Fibroblast of gingiva (primary cell): ENCODE data around the gene GLRX3.
"Not testable (repeated sequence)": the region's sequence is repeated elsewhere in the genome, so short reads cannot be mapped to it uniquely, and the experiment has no call there.

Source experiments
- DNase-seq: peaks from one replicate; pipeline ENCODE4 v3.0.0-alpha.2; 2011; ENCODE audit warnings: low read depth

GLRX3 gene

GRCh38 chr10:130136226-130137089 is at the start of gene GLRX3:
TSS of gene GLRX3 (plus strand) at chr10:130136391. CDS start at chr10:130136421, 30 bp downstream.
- peak; percentile 79 for DNase-seq

DNA sequence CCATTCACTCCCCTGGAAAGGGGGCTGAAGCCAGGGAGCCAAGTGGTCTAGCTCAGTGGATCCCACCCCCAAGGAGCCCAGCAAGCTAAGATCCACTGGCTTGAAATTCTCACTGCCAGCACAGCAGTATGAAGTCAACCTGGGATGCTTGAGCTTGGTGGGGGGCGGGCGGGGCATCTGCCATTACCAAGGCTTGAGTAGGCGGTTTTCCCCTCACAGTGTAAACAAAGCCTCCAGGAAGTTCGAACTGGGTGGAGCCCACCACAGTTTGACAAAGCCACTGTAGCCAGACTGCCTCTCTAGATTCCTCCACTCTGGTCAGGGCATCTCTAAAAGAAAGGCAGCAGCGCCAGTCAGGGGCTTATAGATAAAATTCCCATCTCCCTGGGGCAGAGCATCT is 45.6 kb upstream of the GLRX3 start:
- DNase-seq = not testable (repeated sequence)

DNA sequence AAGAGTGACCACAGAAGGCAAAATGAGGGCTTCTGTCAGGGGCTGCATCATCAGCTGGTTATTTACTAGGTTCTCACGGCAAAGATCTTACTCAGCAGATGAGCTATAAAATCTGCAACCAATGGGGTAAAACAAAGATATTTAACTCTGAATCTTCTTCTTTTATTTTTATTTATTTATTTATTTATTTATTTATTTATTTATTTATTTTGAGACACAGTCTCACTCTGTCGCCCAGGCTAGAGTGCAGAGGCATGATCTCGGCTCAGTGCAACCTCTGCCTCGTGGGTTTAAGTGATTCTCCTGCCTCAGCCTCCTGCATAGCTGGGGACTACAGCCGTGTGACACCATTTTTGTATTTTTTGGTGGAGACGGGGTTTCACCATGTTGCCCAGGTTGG is 36.8 kb upstream of the GLRX3 start:
- no peak for DNase-seq

- no peak for DNase-seq
These were observed 30.5 kb upstream of the GLRX3 start for GRCh38 chr10:130105724-130106123.

GRCh38 chr10:130108146-130108545 is 28.0 kb upstream of the GLRX3 start:
- DNase-seq = not testable (repeated sequence)

- no peak for DNase-seq
These were observed 27.1 kb upstream of the GLRX3 start for GRCh38 chr10:130108934-130109604.

DNA sequence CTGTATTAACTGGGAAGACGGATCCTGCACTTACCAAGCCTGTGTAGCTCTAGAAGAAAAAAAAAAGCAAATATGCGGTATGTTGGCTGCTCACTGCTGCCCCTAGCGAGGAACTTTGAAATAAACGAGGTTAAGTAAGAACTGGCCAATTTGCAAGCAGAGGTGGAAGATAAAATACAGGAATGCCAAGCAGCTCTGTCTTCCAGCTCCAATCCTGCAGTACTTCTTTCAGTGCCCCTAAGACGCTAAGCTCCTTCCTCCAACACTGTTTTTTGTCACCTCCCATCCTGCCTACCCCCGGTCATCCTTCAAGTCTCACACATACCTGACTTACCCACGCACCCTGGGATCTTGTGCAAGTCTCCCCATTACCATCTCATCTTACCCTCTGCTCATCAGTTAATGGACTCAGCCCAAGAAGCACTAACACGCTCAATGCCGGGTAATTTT is 26.4 kb upstream of the GLRX3 start:
- DNase-seq = peak; percentile 77

DNA sequence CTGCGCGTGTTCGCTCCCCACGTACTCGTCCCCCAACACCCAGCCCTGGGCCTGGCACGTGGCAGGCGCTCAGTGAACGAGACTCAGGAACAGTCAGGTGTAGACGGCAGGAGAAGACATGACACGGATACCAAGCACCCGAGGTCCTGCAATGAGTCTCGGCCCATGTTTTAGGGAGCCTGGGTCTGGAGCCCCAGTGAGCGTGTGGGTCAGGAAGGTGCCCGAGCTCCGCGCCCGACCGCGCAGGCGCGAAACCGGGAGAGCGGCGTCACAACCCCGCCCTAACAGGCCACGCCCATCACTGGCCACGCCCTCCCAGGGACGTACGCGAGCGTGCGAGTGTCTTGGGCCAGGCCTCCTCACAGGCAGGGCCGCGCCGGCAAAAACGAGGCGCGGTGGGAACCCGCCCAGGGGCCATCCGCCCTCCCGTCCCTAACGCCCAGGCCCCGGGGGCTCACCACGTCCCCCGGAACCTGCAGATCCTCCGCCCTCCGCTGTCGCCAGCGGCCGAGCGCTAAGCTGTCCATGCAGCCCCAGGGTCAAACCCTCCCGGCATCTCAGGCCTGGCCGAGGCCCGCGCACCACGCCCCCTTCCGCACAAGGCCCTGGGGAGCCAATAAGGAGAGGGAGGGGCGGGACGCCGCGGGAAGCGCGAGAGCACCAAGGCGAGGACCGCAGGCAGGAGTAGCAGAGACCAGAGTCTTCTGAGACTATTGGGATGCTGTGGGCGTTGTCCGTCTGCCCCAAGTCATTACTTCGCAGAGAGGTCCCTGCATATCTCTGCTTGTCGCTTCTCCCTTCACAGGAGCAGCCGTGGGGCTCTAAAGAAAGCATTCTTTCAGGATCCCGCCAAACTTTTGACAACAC is 25.7 kb upstream of the GLRX3 start, which contains the start of gene C10orf143:
Gene C10orf143 (minus strand): TSS at position 585 of the 867 bp plus-strand sequence. CDS start 58 bp downstream, at position 527.
- peak; percentile 98 for DNase-seq

DNA sequence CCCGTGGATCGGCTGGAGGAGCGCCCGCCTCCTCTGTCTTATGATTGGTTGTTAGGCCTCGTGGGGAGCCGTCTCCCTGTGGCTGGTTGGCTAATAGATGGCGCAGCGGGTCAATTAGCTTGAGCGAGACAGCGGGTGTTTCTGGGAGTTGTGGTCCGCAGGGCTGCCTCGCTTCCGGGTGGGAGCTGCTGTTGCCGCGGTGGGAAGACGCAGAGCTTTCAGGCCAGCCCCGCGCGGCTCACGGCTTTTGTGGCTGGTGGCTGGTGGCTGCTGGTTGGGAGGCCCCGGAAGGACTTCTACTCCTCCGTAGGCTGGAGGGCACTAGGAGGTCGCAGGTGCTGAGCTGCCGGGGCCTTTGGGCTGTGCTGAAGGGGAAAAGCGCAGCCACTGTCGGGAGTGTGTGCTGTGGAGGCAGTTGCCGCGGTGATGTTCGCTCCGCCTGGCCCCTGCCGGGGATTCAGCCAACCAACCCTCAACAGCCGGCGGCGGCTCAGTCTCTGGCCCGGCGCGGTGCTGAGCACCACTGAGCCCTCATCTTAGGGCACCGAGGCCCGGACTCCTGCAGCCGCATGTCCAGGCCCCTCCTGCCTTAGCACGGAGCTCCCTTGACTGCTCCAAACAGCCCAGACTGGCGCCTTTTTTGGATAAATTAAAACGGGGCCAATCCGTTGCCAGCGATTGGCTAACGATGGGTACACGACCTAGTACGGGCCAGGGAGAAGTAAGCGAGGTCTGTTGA is 24.9 kb upstream of the GLRX3 start:
- DNase-seq = peak; percentile 96

DNA sequence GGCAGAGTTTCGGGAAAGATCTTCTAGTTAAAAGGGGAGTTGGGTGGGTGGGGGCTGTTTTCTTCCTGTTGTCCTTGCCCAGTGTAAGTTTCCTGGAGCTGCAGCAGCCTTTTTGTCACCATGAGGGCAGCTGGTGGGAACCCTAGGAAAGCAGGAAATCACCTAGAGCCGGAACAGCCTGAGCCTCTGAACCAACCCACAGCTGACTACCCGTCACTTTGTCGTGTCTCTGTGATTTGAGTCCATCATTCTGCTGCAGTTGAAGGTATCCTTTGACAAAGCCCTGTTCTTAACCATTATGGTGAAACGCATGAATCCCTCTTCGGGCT is 24.4 kb upstream of the GLRX3 start:
- no peak for DNase-seq

- DNase-seq = no peak
These were observed 23.4 kb upstream of the GLRX3 start for GRCh38 chr10:130112821-130113220.

DNA sequence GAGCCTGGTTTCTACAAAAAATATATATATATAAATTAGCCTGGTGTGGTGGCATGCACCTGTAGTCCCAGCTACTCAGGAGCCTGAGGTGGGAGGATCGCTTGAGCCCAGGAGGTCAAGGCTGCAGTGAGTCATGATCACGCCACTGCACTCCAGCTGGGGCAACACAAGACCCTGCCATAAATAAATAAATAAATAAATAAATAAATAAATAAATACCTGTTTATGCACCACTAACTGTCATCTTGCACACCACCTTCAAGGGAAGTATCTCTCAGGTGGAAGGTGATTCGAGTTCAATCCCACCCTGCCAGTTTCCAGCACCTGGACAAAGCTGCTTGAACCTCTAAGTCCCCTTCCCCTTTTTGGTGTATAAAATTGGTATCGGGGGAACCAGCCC is 19.2 kb upstream of the GLRX3 start:
- not testable (repeated sequence) for DNase-seq

DNA sequence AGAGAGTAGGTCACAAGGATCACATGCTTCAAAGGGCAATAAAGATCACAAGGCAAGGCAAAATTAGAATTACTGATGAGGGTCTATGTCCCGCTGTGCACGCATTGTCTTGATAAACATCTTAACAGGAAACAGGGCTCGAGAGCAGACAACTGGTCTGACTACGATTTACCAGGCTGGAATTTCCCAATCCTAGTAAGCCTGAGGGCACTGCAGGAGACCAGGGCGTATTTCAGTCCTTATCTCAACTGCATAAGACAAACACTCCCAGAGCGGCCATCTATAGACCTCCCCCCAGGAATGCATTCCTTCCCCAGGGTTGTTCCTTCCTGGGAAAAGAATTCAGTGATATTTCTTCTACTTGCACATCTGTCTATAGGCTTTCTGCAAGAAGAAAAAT is 18.7 kb upstream of the GLRX3 start:
- not testable (repeated sequence) for DNase-seq

DNA sequence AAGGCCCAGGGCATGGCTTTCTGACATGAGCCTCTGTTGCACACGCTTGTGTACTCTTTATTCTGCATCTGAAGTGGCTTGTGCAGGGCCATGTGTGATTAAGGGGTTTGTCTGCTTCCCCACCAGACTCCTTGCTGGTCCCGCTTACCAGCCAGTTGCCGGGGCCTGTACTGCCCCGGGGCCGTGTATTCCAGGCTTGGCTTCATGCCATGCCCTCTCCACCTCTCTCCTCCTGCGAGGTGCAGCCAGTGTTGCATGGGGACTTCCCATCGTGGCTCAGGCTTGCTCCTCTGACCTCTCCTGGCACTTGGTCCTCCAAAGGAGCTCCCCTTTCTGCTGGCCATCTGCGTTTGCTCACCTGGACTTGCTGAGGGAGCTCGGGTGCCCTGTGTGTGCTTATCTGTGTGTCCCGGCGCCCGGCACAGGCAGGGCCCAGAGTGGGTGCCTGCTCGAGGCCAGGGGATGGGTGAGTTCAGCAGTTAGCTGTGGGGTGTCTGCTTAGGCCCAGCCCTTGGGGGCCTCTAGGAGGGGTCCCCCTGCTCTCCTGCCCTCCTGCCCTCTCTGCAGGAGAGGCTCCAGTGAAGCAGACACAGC is 14.6 kb upstream of the GLRX3 start:
- DNase-seq = no peak

DNA sequence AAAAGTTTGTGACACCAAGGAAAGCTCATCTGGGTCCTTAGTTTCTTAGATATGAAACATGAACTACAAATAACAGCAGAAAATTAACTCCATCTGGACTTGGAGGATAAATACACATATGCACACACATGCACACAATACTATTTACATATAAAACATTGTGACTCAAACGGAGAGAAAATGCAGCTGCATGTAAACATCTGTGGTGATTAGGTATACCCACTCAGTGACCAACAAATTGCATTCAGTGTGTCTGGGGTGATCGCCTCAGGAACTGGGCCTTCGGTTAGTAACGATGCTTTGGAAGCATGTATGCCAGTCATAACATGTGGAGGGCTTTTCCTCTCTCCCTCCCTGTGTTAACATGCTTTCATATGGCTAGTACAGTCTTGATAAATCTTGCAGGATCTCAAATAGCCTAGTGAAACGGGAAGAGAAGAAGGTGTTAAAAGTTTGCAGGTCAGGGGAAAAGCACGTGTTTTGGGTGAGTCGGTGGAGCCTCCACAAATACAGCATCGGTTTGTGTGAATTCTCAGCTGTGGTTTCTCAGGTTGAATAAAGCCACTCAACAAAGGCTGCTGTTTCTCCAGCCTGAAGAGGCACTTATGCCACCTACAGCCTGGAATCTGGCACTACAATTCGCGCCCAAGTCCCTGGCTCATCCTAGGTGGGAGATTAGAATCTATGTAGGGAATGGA is 8.7 kb upstream of the GLRX3 start:
- peak; percentile 49 for DNase-seq

DNA sequence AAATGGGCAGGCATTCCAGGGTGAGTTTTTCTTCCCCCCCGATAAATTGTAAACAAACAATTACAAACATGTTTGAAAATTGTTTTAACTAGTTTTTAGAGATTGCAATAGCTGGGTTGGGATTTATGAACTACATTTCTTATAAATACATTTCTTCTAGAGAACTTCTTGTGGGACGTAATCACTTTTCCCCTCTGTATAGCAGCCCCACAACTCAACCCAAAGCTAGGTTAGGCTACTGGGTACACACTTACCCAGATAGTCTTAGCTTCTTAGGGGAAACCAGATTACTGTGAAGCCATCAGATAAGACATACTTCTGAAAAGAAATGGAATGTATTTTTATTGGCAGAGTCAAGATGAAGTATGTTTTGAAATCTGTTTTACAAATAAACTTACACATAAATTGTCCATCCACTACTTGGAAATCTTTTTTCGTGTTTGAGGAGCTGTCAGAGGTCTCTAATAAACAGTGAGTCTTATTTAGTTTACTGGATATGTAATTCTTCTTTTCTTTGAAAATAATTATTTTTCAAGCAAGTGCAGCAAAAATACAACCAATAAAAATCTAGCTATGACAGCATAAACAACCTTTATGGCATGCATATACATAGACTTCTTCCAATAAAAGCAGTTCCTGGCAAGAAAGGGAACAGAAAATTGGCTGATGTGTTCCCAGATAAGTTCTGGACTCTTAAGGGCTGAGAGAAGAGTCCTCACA is 8.0 kb upstream of the GLRX3 start:
- no peak for DNase-seq

GRCh38 chr10:130128922-130129321 is 7.3 kb upstream of the GLRX3 start:
- DNase-seq = no peak

GRCh38 chr10:130135676-130136225 is 440 bp upstream of the GLRX3 start:
- no peak for DNase-seq

DNA sequence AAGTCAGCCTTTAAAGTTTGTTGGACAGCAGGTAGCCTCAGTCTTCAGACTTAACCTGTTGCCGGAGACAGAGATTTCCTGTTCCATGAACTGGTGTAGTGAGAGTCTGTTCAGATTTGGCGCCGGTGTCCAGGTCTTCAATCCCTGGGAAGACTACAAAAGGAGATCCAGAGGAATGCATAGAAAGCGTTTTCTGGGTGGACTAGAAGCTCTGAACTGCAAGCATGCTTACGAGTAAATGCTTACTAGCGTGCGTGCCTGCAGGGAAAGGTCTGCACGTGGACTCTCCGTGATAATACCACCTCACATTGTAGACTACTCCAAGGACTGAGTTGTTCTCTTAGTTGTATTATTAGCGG is 878 bp downstream of the GLRX3 start:
- peak; percentile 19 for DNase-seq
